Subcutaneous adipose tissue (tissue), 4 donors: ENCODE measurements around the gene SCAF8. TPM values are rescaled to one million over a fixed set of nuclear protein-coding genes. Genes with fewer than 3 reads are reported as not detected.

Experiments used
- total RNA-seq, 4 donors: library from RNA; depleted of rRNA; stranded (reverse); fragments of >200 nt; gene quantifications; one replicate each; pipeline ENCODE4 v1.1.0, GENCODE V29; 2016
- TF ChIP-seq, protein P1 (sequence below): fragments of 450-650 bp; IDR thresholded peaks from one replicate; pipeline ENCODE4 v1.5.1; 2016; ENCODE audit warnings: low read depth, mild to moderate bottlenecking, control low read depth, antibody characterized with exemption, moderate library complexity

The SCAF8 gene
- total RNA-seq, 4 donors from 2014 or later, result 31.1 to 42.9 (median 38.2) TPM

GRCh38 chr6:154824076-154824475 lies 90.9 kb downstream of the SCAF8 start:
- TF ChIP-seq, protein P1, sequence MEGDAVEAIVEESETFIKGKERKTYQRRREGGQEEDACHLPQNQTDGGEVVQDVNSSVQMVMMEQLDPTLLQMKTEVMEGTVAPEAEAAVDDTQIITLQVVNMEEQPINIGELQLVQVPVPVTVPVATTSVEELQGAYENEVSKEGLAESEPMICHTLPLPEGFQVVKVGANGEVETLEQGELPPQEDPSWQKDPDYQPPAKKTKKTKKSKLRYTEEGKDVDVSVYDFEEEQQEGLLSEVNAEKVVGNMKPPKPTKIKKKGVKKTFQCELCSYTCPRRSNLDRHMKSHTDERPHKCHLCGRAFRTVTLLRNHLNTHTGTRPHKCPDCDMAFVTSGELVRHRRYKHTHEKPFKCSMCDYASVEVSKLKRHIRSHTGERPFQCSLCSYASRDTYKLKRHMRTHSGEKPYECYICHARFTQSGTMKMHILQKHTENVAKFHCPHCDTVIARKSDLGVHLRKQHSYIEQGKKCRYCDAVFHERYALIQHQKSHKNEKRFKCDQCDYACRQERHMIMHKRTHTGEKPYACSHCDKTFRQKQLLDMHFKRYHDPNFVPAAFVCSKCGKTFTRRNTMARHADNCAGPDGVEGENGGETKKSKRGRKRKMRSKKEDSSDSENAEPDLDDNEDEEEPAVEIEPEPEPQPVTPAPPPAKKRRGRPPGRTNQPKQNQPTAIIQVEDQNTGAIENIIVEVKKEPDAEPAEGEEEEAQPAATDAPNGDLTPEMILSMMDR, result no peak

- TF ChIP-seq, protein P1, result no peak
Measured at GRCh38 chr6:154829970-154830369, 96.8 kb downstream of the SCAF8 start.

DNA sequence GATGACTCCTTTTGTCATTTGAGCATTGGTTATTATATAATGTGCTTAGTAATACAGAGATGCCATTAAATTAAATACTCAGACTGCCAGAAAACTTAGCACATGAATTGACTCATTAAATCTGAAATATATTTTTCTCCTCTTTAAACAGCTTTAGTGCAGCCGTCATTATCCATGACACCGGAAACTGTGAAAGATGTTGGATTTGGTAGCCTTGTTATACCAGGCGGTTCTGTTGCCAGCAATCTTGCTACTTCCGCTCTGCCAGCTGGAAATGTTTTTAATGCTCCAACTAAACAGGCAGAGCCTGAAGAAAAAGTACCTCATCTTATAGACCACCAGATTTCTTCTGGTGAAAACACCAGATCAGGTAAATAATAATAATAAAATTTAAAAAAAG lies 97.6 kb downstream of the SCAF8 start:
- TF ChIP-seq, protein P1, result no peak

DNA sequence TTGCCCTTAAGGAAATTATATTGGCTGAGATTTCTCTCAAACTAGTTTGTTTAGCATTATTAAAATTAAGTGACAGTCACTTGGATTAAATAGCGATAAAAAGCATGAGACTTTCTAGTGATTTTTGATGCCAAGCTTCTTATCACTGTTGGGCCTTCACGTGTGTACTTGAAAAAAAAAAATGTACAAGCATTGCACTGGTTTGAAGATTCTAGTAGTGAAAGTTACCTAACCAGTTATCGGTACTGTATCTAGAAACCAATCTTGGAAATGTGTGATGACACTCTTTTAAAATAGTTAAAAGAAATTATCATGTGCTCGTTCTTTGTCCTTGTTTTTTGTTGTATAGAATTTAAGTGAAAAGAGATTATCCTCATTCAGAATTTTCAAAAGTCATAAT lies 102.1 kb downstream of the SCAF8 start:
- TF ChIP-seq, protein P1, result no peak

DNA sequence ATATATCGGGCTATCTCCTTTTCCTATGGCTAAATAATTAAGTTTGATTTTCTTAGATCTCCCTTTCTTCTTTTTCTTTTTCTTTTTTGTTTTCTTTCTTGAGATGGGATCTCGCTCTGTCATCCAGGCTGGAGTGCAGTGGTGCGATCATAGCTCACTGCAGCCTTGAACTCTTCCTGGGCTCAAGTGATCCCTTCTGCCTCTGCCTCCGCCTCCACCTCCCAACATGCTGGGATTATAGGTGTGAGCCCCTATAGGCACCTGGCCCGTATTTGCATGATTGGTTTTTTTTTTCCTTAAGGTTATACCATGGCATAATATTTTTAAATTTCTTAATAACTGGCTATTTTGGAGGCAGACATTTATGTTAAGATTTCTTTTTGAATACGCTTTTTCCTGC lies 106.3 kb downstream of the SCAF8 start:
- TF ChIP-seq, protein P1, result no peak

DNA sequence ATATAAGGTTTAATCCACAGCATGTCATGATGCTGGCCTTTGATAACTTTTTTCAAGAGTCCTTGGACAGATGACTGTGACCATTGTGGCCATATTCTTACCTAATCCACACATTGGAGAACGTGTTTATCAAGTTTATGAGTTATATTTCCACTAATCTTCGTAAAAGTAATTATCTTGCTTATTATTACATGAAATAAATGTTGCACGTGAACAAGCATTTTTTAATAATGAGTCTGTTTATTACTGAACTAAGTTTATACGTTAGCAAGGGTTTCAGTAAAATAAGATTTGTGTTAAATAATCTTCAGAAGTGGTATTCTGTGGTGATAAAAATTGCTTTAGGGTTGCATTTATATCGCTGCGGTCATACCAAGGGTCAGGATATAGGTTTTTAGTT lies 107.1 kb downstream of the SCAF8 start:
- TF ChIP-seq, protein P1, result no peak

DNA sequence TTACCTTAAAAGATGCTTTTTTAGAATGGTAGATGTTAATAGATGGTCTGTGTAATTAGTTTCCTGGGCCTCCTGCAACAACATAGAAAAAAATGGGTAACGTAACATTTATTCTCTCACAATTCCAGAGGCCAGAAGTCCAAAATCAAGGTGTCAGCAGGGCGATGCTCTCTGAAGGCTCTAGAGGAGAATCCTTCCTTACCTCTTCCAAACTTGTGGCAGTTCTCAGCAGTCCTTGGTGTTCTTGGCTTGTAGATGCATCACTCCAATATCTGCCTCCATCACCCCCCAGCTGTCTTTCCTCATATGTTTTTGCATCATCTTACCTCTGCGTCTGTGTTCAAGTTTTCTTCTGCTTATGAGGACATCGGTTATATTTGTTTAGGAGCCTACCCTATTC lies 107.9 kb downstream of the SCAF8 start:
- TF ChIP-seq, protein P1, result no peak

DNA sequence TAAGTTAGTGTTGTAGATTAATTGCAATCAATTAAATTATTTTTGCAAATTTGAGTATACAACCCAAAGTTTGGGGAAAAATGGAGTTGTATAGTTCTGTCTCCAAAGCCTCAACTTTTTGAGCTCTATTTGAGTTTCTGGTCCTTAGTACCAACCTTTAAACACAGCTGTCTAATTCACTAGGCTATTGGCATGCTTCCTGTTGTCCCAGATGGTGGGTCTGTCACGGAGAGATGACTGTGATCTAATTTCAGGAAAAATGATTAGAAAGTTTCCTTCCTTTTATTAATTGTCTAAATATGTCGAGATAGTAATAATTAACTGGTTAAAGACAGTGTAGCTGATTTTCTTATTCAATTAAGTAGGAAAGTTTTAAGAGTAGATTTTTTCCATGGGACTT lies 109.6 kb downstream of the SCAF8 start:
- TF ChIP-seq, protein P1, result no peak
